Epithelial cell of esophagus (primary cell): ENCODE results near the gene SP3.

ENCODE experiments used
- DNase-seq: peaks from one replicate; pipeline ENCODE4 v3.0.0; 2010; ENCODE audit warnings: low read depth
- H3K4me3 ChIP-seq: 2 replicates; pipeline ENCODE4 v1.5.1; 2011; ENCODE audit warnings: mild to moderate bottlenecking, low read length, control low read depth
- TF ChIP-seq, protein P1 (sequence below): IDR thresholded peaks from 2 replicates; pipeline ENCODE4 v1.5.1; 2011; ENCODE audit warnings: low read depth, mild to moderate bottlenecking, low read length, control low read depth, inconsistent platforms; ENCODE audit not compliant: insufficient read depth; ENCODE audit errors: missing control alignments

Gene SP3

DNA sequence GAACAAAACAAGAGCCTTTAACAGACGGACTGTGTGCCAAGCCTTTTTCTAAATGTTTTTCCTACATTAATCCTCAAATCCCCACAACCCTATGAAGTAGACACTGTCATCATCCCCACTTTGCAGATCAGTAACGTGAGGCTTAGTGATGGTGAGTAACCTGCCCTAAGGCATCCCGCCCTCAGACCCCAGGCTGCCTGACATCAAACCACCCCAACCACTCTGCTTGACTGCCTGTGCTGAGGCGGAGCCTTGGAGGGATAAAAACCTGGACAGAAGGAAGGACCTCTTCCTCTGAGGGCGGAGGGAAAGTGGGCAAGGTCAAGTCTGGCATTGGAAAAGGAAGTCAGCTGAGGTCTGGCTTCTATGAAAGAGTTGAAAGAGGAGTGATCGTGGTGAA, 104.6 kb downstream of the SP3 start:
- TF ChIP-seq, protein P1, sequence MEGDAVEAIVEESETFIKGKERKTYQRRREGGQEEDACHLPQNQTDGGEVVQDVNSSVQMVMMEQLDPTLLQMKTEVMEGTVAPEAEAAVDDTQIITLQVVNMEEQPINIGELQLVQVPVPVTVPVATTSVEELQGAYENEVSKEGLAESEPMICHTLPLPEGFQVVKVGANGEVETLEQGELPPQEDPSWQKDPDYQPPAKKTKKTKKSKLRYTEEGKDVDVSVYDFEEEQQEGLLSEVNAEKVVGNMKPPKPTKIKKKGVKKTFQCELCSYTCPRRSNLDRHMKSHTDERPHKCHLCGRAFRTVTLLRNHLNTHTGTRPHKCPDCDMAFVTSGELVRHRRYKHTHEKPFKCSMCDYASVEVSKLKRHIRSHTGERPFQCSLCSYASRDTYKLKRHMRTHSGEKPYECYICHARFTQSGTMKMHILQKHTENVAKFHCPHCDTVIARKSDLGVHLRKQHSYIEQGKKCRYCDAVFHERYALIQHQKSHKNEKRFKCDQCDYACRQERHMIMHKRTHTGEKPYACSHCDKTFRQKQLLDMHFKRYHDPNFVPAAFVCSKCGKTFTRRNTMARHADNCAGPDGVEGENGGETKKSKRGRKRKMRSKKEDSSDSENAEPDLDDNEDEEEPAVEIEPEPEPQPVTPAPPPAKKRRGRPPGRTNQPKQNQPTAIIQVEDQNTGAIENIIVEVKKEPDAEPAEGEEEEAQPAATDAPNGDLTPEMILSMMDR = no peak
- no peak overlapping the region for H3K4me3 ChIP-seq
- DNase-seq = no peak

- TF ChIP-seq, protein P1 = no peak
- no peak overlapping the region for H3K4me3 ChIP-seq
- DNase-seq = no peak
Observed at GRCh38 chr2:173860082-173860481, 105.1 kb downstream of the SP3 start.

GRCh38 chr2:173858291-173858731, 106.9 kb downstream of the SP3 start:
- TF ChIP-seq, protein P1 = no peak
- no peak overlapping the region for H3K4me3 ChIP-seq
- DNase-seq = no peak
